Liver (tissue), 3 donors: ENCODE measurements around the gene MRPS23.

ENCODE experiments used
- ATF3 ChIP-seq: IDR thresholded peaks from 2 replicates; pipeline ENCODE4 v1.6.1; 2016; ENCODE audit warnings: antibody characterized with exemption
- EGR1 ChIP-seq, 2 donors: IDR thresholded peaks; 2 replicates each; pipeline ENCODE4 v1.6.1; 2016 to 2018; ENCODE audit warnings: antibody characterized with exemption in 2 of 2, low read depth in 2 of 2
- FOXA2 ChIP-seq: IDR thresholded peaks from 2 replicates; pipeline ENCODE4 v1.6.1; 2016; ENCODE audit warnings: antibody characterized with exemption
- JUND ChIP-seq, 2 donors: IDR thresholded peaks; 2 replicates each; pipeline ENCODE4 v1.6.1; 2016; ENCODE audit warnings: antibody characterized with exemption in 2 of 2
- RXRA ChIP-seq, 2 donors: IDR thresholded peaks; 2 replicates each; pipeline ENCODE4 v1.6.1; 2017 to 2018; ENCODE audit warnings: antibody characterized with exemption in 2 of 2, mild to moderate bottlenecking in 1 of 2
- TAF1 ChIP-seq: conservative IDR thresholded peaks from 2 replicates; pipeline ENCODE4 v1.6.1; 2016; ENCODE audit warnings: antibody characterized with exemption, mild to moderate bottlenecking
- TF ChIP-seq, protein P1 (sequence below): fragments of 150-350 bp; IDR thresholded peaks from 2 replicates; pipeline ENCODE4 v1.5.1; 2017; ENCODE audit warnings: improper control_type of control experiment, low read depth, low read length; ENCODE audit not compliant: missing input control
- TF ChIP-seq, protein P2 (sequence below): IDR thresholded peaks from 2 replicates; pipeline ENCODE4 v1.6.1; 2016; ENCODE audit warnings: antibody characterized with exemption
- TF ChIP-seq, protein P3 (sequence below): IDR thresholded peaks from 2 replicates; pipeline ENCODE4 v1.6.1; 2016; ENCODE audit warnings: antibody characterized with exemption, mild to moderate bottlenecking
- donor health status: healthy.
- donor health status: healthy.

DNA sequence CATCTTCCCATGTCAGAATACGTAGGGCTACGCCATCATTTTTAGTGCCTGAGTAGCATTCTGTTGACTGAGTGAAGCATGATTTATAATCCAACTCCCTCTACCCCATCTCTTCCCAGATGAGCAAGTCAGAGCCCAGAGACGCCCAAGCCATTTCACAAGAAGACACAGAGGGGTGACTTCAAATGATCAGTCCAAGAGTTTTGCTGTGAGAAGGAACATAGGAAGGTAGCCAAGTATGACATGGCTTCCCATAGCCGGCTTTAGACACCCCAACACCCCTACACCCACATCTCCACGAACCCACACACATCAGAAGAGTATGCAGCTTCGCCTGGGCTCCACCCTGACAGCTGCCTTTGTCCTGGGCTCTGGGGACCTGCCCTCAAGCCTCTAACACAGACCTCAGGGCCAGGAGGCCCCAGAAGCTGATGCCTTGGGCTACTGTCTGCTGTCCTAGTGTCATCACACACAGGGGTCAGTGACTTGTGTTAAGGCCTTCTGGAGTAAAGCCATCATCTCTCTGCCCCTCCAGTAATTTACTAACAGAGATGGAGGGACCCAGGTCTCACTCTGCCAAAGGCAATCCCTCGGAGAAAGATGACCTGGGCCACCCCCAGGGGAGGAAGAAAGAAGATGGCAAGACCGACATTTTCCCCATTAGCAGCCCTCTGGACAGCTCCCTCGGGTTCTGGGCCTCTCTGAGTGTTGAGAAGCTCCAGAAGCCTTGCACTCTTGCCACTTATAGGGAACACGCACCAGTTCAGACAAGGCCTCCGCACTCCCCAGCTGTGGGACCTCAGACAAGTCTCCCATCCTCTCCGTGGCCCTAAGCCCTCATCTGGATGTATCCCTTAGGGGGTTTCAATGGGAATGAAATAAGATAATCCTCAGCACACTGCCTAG lies 38.7 kb upstream of the MRPS23 start:
- TF ChIP-seq RXRA (IDR thresholded peaks at IDR 0.05) (no peak), FOXA2 (no peak), JUND (IDR thresholded peaks at IDR 0.05) (no peak), ATF3 (no peak), EGR1 (IDR thresholded peaks at IDR 0.05; ENCODE audit: low read depth in 2 of 2) (no peak), TAF1 (no peak)
- TF ChIP-seq, protein P1, sequence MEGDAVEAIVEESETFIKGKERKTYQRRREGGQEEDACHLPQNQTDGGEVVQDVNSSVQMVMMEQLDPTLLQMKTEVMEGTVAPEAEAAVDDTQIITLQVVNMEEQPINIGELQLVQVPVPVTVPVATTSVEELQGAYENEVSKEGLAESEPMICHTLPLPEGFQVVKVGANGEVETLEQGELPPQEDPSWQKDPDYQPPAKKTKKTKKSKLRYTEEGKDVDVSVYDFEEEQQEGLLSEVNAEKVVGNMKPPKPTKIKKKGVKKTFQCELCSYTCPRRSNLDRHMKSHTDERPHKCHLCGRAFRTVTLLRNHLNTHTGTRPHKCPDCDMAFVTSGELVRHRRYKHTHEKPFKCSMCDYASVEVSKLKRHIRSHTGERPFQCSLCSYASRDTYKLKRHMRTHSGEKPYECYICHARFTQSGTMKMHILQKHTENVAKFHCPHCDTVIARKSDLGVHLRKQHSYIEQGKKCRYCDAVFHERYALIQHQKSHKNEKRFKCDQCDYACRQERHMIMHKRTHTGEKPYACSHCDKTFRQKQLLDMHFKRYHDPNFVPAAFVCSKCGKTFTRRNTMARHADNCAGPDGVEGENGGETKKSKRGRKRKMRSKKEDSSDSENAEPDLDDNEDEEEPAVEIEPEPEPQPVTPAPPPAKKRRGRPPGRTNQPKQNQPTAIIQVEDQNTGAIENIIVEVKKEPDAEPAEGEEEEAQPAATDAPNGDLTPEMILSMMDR: no peak
- TF ChIP-seq, protein P2, sequence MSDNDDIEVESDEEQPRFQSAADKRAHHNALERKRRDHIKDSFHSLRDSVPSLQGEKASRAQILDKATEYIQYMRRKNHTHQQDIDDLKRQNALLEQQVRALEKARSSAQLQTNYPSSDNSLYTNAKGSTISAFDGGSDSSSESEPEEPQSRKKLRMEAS: no peak
- TF ChIP-seq, protein P3, sequence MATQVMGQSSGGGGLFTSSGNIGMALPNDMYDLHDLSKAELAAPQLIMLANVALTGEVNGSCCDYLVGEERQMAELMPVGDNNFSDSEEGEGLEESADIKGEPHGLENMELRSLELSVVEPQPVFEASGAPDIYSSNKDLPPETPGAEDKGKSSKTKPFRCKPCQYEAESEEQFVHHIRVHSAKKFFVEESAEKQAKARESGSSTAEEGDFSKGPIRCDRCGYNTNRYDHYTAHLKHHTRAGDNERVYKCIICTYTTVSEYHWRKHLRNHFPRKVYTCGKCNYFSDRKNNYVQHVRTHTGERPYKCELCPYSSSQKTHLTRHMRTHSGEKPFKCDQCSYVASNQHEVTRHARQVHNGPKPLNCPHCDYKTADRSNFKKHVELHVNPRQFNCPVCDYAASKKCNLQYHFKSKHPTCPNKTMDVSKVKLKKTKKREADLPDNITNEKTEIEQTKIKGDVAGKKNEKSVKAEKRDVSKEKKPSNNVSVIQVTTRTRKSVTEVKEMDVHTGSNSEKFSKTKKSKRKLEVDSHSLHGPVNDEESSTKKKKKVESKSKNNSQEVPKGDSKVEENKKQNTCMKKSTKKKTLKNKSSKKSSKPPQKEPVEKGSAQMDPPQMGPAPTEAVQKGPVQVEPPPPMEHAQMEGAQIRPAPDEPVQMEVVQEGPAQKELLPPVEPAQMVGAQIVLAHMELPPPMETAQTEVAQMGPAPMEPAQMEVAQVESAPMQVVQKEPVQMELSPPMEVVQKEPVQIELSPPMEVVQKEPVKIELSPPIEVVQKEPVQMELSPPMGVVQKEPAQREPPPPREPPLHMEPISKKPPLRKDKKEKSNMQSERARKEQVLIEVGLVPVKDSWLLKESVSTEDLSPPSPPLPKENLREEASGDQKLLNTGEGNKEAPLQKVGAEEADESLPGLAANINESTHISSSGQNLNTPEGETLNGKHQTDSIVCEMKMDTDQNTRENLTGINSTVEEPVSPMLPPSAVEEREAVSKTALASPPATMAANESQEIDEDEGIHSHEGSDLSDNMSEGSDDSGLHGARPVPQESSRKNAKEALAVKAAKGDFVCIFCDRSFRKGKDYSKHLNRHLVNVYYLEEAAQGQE: no peak
